Left lung (tissue), 14 donors: ENCODE results near the gene KPNA2. TPM values are rescaled to one million over a fixed set of nuclear protein-coding genes. Genes with fewer than 3 reads are reported as not detected.

Source experiments
- ATAC-seq: fragments of 200-7000 bp; cut with Tn5 transposase; one replicate; pipeline ENCODE4 v1.9.1; 2020; ENCODE audit warnings: moderate library complexity
- DNase-seq, 4 donors: peaks; one replicate each; pipeline ENCODE4 v3.0.0-alpha.2; 2013 to 2020
- H3K27ac ChIP-seq, 2 donors: fragments of 200-600 bp; sonication (generic) in 1 of 2; one replicate each; pipeline versions ENCODE4 v1.5.0 to v1.8.0; 2020 to 2021
- H3K27me3 ChIP-seq, 2 donors: fragments of 200-600 bp; sonication (generic) in 1 of 2; one replicate each; pipeline versions ENCODE4 v1.5.0 to v1.8.0; 2020 to 2021
- H3K36me3 ChIP-seq, 2 donors: fragments of 200-600 bp; sonication (generic) in 1 of 2; one replicate each; pipeline versions ENCODE4 v1.5.0 to v1.8.0; 2020 to 2021
- H3K4me1 ChIP-seq, 2 donors: fragments of 200-600 bp; one replicate each; pipeline ENCODE4 v1.8.0; 2021
- H3K4me3 ChIP-seq, 2 donors: fragments of 200-600 bp; sonication (generic) in 1 of 2; one replicate each; pipeline versions ENCODE4 v1.5.0 to v1.8.0; 2020 to 2021; ENCODE audit warnings: mild to moderate bottlenecking in 1 of 2
- H3K9me3 ChIP-seq, 2 donors: fragments of 200-600 bp; sonication (generic) in 1 of 2; one replicate each; pipeline versions ENCODE4 v1.5.0 to v1.8.0; 2020 to 2021
- intact Hi-C, 2 donors: fragments of 100-400 bp; cut with DNase I; formaldehyde crosslinking; loops; one replicate each; pipeline versions ENCODE4 v1.11.2 to v1.14.2; 2022
- long read RNA-seq, 12 donors: library from polyadenylated mRNA in 2 of 12; unstranded in 2 of 12; transcript quantifications; one replicate each; pipeline ENCODE4 v2.0.0 and lab custom pipeline, GENCODE V29; 2019 to 2026
- polyA plus RNA-seq, 6 donors: library from polyadenylated mRNA; unstranded; fragments of 120-200 nt; gene quantifications; one replicate each; pipeline ENCODE4 v1.2.1, GENCODE V29; 2013; ENCODE audit not compliant: insufficient read length in 6 of 6
- total RNA-seq, 2 donors: library from RNA; stranded (reverse); fragmentation: NEBNext Ultra II Directional; extraction: Animal tissue kit (Norgen Biotek cat#: 25700); gene quantifications; one replicate each; pipeline ENCODE4 v1.2.1, GENCODE V29; 2021
- TF ChIP-seq, protein P1 (sequence below), 2 donors: fragments of 200-600 bp; sonication (generic) in 1 of 2; IDR thresholded peaks; one replicate each; pipeline versions ENCODE4 v1.5.0 to v1.8.0; 2021; ENCODE audit warnings: antibody characterized with exemption in 2 of 2
- donor health status: DM: no; HTN: yes; CAD: no.
- donor health status: DM: no; HTN: no; CAD: no.

KPNA2 gene
- total RNA-seq (10 to 100 TPM; 41.1 to 56.1 TPM), polyA plus RNA-seq (100 to 1,000 TPM in 1 of 6 donors, 10 to 100 TPM in 5; 68.2 to 151 (median 73.5) TPM)
- long read RNA-seq, donor 1, transcript KPNA2-201 (11 exons, 2,181 nt): major isoform, 24 of 60 reads
- long read RNA-seq, donor 1, transcript KPNA2-206 (2 exons, 507 nt): minor isoform, 5 of 60 reads
- long read RNA-seq, donor 1, partial matches to known transcripts: 31 of 60 reads
- long read RNA-seq, donor 1, other reads (novel, unspliced or antisense): 0 of 60 reads
- long read RNA-seq, donor 2, transcript KPNA2-201 (11 exons, 2,181 nt): major isoform, 16 of 39 reads
- long read RNA-seq, donor 2, partial matches to known transcripts: 21 of 39 reads
- long read RNA-seq, donor 2, other reads (novel, unspliced or antisense): 0 of 39 reads
- long read RNA-seq, donor 3, transcript KPNA2-201 (11 exons, 2,181 nt): major isoform, 18 of 33 reads
- long read RNA-seq, donor 3, partial matches to known transcripts: 13 of 33 reads
- long read RNA-seq, donor 3, other reads (novel, unspliced or antisense): 0 of 33 reads
- long read RNA-seq, donor 4, transcript KPNA2-201 (11 exons, 2,181 nt): major isoform, 40 of 41 reads
- long read RNA-seq, donor 4, partial matches to known transcripts: 0 of 41 reads
- long read RNA-seq, donor 4, other reads (novel, unspliced or antisense): 1 of 41 reads
- long read RNA-seq, donor 5, transcript KPNA2-201 (11 exons, 2,181 nt): major isoform, 17 of 37 reads
- long read RNA-seq, donor 5, partial matches to known transcripts: 18 of 37 reads
- long read RNA-seq, donor 5, other reads (novel, unspliced or antisense): 0 of 37 reads
- long read RNA-seq, donor 6, transcript KPNA2-201 (11 exons, 2,181 nt): major isoform, 29 of 56 reads
- long read RNA-seq, donor 6, partial matches to known transcripts: 26 of 56 reads
- long read RNA-seq, donor 6, other reads (novel, unspliced or antisense): 0 of 56 reads
- long read RNA-seq, donor 7, transcript KPNA2-201 (11 exons, 2,181 nt): major isoform, 10 of 23 reads
- long read RNA-seq, donor 7, partial matches to known transcripts: 12 of 23 reads
- long read RNA-seq, donor 7, other reads (novel, unspliced or antisense): 0 of 23 reads
- long read RNA-seq, donor 8, transcript KPNA2-201 (11 exons, 2,181 nt): major isoform, 20 of 33 reads
- long read RNA-seq, donor 8, partial matches to known transcripts: 12 of 33 reads
- long read RNA-seq, donor 8, other reads (novel, unspliced or antisense): 0 of 33 reads
- long read RNA-seq, donor 9: 0 reads
- long read RNA-seq, donor 10, transcript KPNA2-201 (11 exons, 2,181 nt): major isoform, 44 of 47 reads
- long read RNA-seq, donor 10, partial matches to known transcripts: 3 of 47 reads
- long read RNA-seq, donor 10, other reads (novel, unspliced or antisense): 0 of 47 reads
- long read RNA-seq, donor 11: 0 reads
- long read RNA-seq, donor 12, transcript KPNA2-201 (11 exons, 2,181 nt): major isoform, 19 of 36 reads
- long read RNA-seq, donor 12, partial matches to known transcripts: 17 of 36 reads
- long read RNA-seq, donor 12, other reads (novel, unspliced or antisense): 0 of 36 reads

DNA sequence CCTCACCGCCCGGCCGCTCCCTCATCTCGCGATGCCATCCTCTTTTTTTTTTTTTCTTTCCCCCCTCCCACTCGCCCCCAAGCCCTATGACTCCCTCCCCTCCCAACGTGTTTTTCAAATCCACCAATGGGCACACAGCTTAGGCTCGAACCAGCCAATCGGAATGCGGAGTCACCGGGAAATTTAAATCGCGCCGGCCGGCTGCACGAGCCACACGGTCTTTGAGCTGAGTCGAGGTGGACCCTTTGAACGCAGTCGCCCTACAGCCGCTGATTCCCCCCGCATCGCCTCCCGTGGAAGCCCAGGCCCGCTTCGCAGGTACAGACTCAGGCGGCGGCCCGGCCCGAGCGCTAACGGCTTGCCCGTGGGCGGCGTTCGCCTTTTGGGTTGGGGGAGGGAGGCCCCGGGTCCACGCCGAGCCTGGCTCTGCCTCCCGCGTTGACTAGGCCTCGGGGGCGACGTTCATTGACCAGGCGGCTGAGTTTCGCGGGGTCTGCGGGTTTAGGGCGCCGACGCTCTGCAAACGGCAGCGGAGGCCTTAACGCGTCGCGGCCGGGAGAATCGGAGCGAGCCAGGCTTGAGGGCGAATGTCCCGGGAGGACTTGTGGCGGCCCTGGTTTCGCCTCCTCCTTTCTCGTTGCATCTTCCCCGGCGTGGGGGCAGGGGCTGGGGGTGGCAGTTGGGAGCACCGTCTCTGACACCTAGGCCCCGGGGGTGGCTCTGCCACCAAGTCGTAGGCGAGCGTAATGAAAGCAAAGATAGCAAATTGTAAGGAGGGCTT is at the start of gene KPNA2:
Gene KPNA2, plus strand, starts transcription at position 213 of the 781 bp plus-strand sequence. CDS start 1,398 bp downstream, outside the sequence.
- peak; percentile 95 for ATAC-seq
- Histone ChIP-seq H3K27ac (peak within 1 kb of the TSS; percentile 76 to 82), H3K4me3 (peak within 1 kb of the TSS; percentile 99 to 100), H3K9me3 (no peaks in the 10 kb centered on the region), H3K27me3 (no peaks in the 10 kb centered on the region), H3K36me3 (peaks cover 0 to 36% of the 10 kb centered on the region in 2 donors), H3K4me1 (peaks cover 3 to 13% of the 10 kb centered on the region in 2 donors)
- TF ChIP-seq, protein P1, sequence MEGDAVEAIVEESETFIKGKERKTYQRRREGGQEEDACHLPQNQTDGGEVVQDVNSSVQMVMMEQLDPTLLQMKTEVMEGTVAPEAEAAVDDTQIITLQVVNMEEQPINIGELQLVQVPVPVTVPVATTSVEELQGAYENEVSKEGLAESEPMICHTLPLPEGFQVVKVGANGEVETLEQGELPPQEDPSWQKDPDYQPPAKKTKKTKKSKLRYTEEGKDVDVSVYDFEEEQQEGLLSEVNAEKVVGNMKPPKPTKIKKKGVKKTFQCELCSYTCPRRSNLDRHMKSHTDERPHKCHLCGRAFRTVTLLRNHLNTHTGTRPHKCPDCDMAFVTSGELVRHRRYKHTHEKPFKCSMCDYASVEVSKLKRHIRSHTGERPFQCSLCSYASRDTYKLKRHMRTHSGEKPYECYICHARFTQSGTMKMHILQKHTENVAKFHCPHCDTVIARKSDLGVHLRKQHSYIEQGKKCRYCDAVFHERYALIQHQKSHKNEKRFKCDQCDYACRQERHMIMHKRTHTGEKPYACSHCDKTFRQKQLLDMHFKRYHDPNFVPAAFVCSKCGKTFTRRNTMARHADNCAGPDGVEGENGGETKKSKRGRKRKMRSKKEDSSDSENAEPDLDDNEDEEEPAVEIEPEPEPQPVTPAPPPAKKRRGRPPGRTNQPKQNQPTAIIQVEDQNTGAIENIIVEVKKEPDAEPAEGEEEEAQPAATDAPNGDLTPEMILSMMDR (IDR thresholded peaks at IDR 0.05): no peak
- intact Hi-C loops: no loop called here
- DNase-seq: peak; percentile 92 to 98 (median 96)

GRCh38 chr17:67990909-67991308 is 44.6 kb upstream of the KPNA2 start:
- ATAC-seq (no peak), DNase-seq (no peak)
- H3K36me3 ChIP-seq: no peaks in the 10 kb centered on the region
- TF ChIP-seq, protein P1 (IDR thresholded peaks at IDR 0.05): no peak
- H3K4me1 ChIP-seq: peaks cover 9 to 25% of the 10 kb centered on the region in 2 donors
- no peak overlapping the region for H3K4me3 ChIP-seq
- no peaks in the 10 kb centered on the region for H3K9me3 ChIP-seq
- no peak overlapping the region for H3K27ac ChIP-seq
- intact Hi-C loops: no loop called here
- peaks cover 0 to 13% of the 10 kb centered on the region in 2 donors for H3K27me3 ChIP-seq

DNA sequence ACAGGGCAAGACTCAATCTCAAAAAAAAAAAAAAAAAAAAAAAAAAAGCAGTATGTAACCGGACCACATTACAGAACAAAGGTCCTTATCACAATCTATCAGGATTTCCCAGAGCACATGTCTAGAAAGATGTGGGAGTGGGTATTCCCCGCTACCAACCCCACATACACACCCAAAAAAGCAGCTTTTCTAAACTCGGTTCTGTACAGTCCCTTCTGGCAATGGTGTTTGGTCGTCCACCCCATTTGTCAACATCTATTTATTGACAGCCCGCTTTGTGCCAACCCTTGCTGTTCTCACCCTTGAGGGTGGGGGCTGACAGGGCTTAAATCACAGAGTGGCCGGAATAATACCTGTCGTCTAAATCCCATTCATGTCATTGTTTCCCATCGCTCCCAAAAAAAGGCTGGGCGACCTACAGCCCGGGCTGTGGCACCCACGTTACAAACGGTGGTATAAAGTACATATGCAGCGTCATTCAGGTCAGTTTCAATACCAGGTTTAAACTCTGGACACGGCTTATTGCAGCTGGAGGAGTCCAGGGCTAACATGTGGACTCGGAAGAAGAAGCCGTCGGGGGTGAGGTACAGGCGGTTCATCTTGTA is 42.9 kb upstream of the KPNA2 start:
- intact Hi-C loops: no loop called here
- Histone ChIP-seq H3K4me3 (peak overlapping the region; percentile 56 to 60), H3K4me1 (peaks cover 9 to 34% of the 10 kb centered on the region in 2 donors), H3K27me3 (peaks cover 0 to 25% of the 10 kb centered on the region in 2 donors), H3K36me3 (no peaks in the 10 kb centered on the region), H3K9me3 (no peaks in the 10 kb centered on the region), H3K27ac (peak overlapping the region; percentile 93 to 94)
- ATAC-seq (no peak), DNase-seq (no peak)
- TF ChIP-seq, protein P1 (IDR thresholded peaks at IDR 0.05): no peak
